GM12878 (cell line): ENCODE data around the gene SCAANT1. TPM values are rescaled to one million over a fixed set of nuclear protein-coding genes. Genes with fewer than 3 reads are reported as not detected.

Experiments used
- ATAC-seq: fragments of 200-7000 bp; cut with Tn5 transposase; 3 replicates; pipeline ENCODE4 v1.9.1; 2020; ENCODE audit warnings: mild to moderate bottlenecking, moderate library complexity
- BruUV-seq: library from RNA; stranded (reverse); fragments of 400-500 nt; replicated peaks from 2 replicates; lab custom pipeline; 2021; lab: Mats Ljungman, UMichigan
- CTCF ChIA-PET: fragments of 300-600 bp; sonication (Branson Sonifier 250); formaldehyde crosslinking; extraction: SDS; loops from one replicate; lab custom pipeline; 2021; ENCODE audit warnings: inconsistent platforms; lab: Yijun Ruan, JAX
- POLR2A ChIA-PET: fragments of 350-600 bp; formaldehyde crosslinking; extraction: SDS; loops from one replicate; lab custom pipeline; 2021; ENCODE audit warnings: inconsistent platforms; lab: Charles Lee
- RAD21 ChIA-PET: fragments of 300-600 bp; sonication (Branson Sonifier 250); formaldehyde crosslinking; loops from one replicate; lab custom pipeline; 2023; ENCODE audit warnings: antibody characterized with exemption; ENCODE audit not compliant: unreplicated experiment; lab: Charles Lee
- SMC1A ChIA-PET: fragments of 300-600 bp; sonication (Branson Sonifier 250); formaldehyde crosslinking; loops from one replicate; lab custom pipeline; 2023; ENCODE audit not compliant: unreplicated experiment, uncharacterized antibody; lab: Charles Lee
- DNase-seq: peaks from one replicate; pipeline ENCODE4 v3.0.0-alpha.2; 2011; ENCODE audit warnings: low read depth, low spot score
- FAIRE-seq: peaks from 3 replicates; lab custom pipeline; 2011; peaks lifted over from hg19 to GRCh38; lab: Jason Lieb, UNC
- H2AFZ ChIP-seq: 2 replicates; pipeline ENCODE4 v1.6.0; 2011; ENCODE audit warnings: low read depth, low read length, control low read depth; ENCODE audit not compliant: control insufficient read depth
- H3K27ac ChIP-seq: 2 replicates; pipeline ENCODE4 v1.5.1; 2011; ENCODE audit warnings: control low read depth; ENCODE audit not compliant: control insufficient read depth, insufficient read depth
- H3K27me3 ChIP-seq, 2 experiments: replicated peaks in 1 of 2; 2 replicates each; pipeline versions ENCODE4 v1.6.0 to v1.6.1; 2011; ENCODE audit warnings: low read length in 1 of 2; ENCODE audit not compliant: control insufficient read depth in 2 of 2, insufficient read depth in 2 of 2
- H3K36me3 ChIP-seq, 2 experiments: 2 replicates each; pipeline ENCODE4 v1.5.1; 2011; ENCODE audit warnings: low read length in 1 of 2; ENCODE audit not compliant: control insufficient read depth in 2 of 2, insufficient read depth in 2 of 2
- H3K4me1 ChIP-seq: 2 replicates; pipeline ENCODE4 v1.6.1; 2011; ENCODE audit warnings: mild to moderate bottlenecking, low read length, moderate library complexity, mixed read lengths; ENCODE audit not compliant: control insufficient read depth, insufficient read depth
- H3K4me2 ChIP-seq: 2 replicates; pipeline ENCODE4 v1.6.0; 2011; ENCODE audit warnings: control low read depth; ENCODE audit not compliant: control insufficient read depth, insufficient read depth
- H3K4me3 ChIP-seq: fragments of 200-600 bp; sonication (generic); 2 replicates; pipeline ENCODE4 v1.5.1; 2016
- H3K79me2 ChIP-seq: 2 replicates; pipeline ENCODE4 v1.6.0; 2011; ENCODE audit warnings: low read length; ENCODE audit not compliant: control insufficient read depth, insufficient read depth
- H3K9ac ChIP-seq: 2 replicates; pipeline ENCODE4 v1.8.0; 2011; ENCODE audit warnings: low read length, control low read depth, mixed read lengths; ENCODE audit not compliant: control insufficient read depth, insufficient read depth
- H3K9me3 ChIP-seq: replicated peaks from 3 replicates; pipeline ENCODE4 v1.5.1; 2011; ENCODE audit warnings: mild to moderate bottlenecking, low read length; ENCODE audit not compliant: control insufficient read depth, insufficient read depth
- H4K20me1 ChIP-seq: 2 replicates; pipeline ENCODE4 v1.6.0; 2011; ENCODE audit not compliant: control insufficient read depth, insufficient read depth
- BHLHE40 ChIP-seq, 2 experiments: fragments of 450-650 bp in 1 of 2; IDR thresholded peaks; 2 replicates each; pipeline ENCODE4 v1.6.1; 2011 to 2017; ENCODE audit warnings: low read depth in 2 of 2, borderline replicate concordance in 1 of 2, improper control_type of control experiment in 1 of 2, low read length in 1 of 2, mild to moderate bottlenecking in 1 of 2
- FOXK2 ChIP-seq: fragments of 450-650 bp; IDR thresholded peaks from 2 replicates; pipeline ENCODE4 v1.6.1; 2017; ENCODE audit warnings: mild to moderate bottlenecking, moderate library complexity
- HCFC1 ChIP-seq: fragments of 150-350 bp; IDR thresholded peaks from 2 replicates; pipeline ENCODE4 v1.6.1; 2014; ENCODE audit warnings: low read length
- IKZF2 ChIP-seq, 2 experiments: fragments of 450-650 bp; IDR thresholded peaks; 2 replicates each; pipeline ENCODE4 v1.6.1; 2017; ENCODE audit warnings: mild to moderate bottlenecking in 2 of 2, moderate library complexity in 2 of 2
- IRF4 ChIP-seq: IDR thresholded peaks from 2 replicates; pipeline ENCODE4 v1.6.1; 2011; ENCODE audit warnings: low read depth, low read length
- MEF2A ChIP-seq: IDR thresholded peaks from 2 replicates; pipeline ENCODE4 v1.6.1; 2011; ENCODE audit warnings: low read depth, mild to moderate bottlenecking, low read length, moderate library complexity; ENCODE audit not compliant: insufficient read depth
- MEF2B ChIP-seq: fragments of 450-650 bp; IDR thresholded peaks from 2 replicates; pipeline ENCODE4 v1.6.1; 2018; ENCODE audit warnings: mild to moderate bottlenecking, moderate library complexity; ENCODE audit not compliant: partially characterized antibody, poor library complexity, severe bottlenecking
- NFXL1 ChIP-seq: fragments of 450-650 bp; IDR thresholded peaks from 2 replicates; pipeline ENCODE4 v1.6.1; 2017; ENCODE audit warnings: antibody characterized with exemption, mild to moderate bottlenecking, borderline replicate concordance
- NFYB ChIP-seq: IDR thresholded peaks from 2 replicates; pipeline ENCODE4 v1.6.1; 2011; ENCODE audit warnings: low read depth, mild to moderate bottlenecking, low read length, improper control_type of control experiment, moderate library complexity; ENCODE audit not compliant: insufficient read depth
- POLR2AphosphoS2 ChIP-seq: IDR thresholded peaks from 2 replicates; pipeline ENCODE4 v1.6.1; 2011; ENCODE audit warnings: low read depth, mild to moderate bottlenecking, low read length, improper control_type of control experiment, moderate library complexity
- SREBF2 ChIP-seq: IDR thresholded peaks from 2 replicates; pipeline ENCODE4 v1.6.1; 2012; ENCODE audit warnings: mild to moderate bottlenecking, low read length
- TAF1 ChIP-seq: IDR thresholded peaks from 2 replicates; pipeline ENCODE4 v1.6.1; 2011; ENCODE audit warnings: mild to moderate bottlenecking, low read depth, low read length, borderline replicate concordance
- TCF3 ChIP-seq: IDR thresholded peaks from 2 replicates; pipeline ENCODE4 v1.6.1; 2012; ENCODE audit warnings: low read depth, mild to moderate bottlenecking, low read length, borderline replicate concordance; ENCODE audit not compliant: insufficient read depth
- WGBS: methylation state at CpG from one replicate; pipeline ENCODE4 v1.1.6; 2016; ENCODE audit warnings: low lambda C conversion rate; ENCODE audit not compliant: insufficient replicate concordance, insufficient coverage; ENCODE audit errors: missing lambda C conversion rate; 5-methylcytosine and 5-hydroxymethylcytosine counted together
- in situ Hi-C: fragments of 300-500 bp; cut with MboI; formaldehyde crosslinking; loops from 9 replicates; pipeline ENCODE4 v1.14.3; 2018; ENCODE audit warnings: mixed read lengths
- intact Hi-C: fragments of 100-400 bp; cut with micrococcal nuclease; formaldehyde crosslinking; loops from one replicate; pipeline ENCODE4 v1.14.2; 2022; ENCODE audit not compliant: unreplicated experiment
- polyA plus RNA-seq, 11 experiments: library from polyadenylated mRNA; depleted of rRNA in 4 of 11; unstranded in 6 of 11; stranded (reverse) in 5 of 11; fragments of >200 nt; fragmentation: Nextera tagmentation in 4 of 11; fragmentation: Illumina TruSeq in 1 of 11; extraction: Ambion mirVana in 4 of 11; extraction: Trizol in 1 of 11; gene quantifications; 1 replicate in 1 of 11; 2 replicates in 10 of 11; pipeline versions ENCODE4 v1.2.1 to v1.2.3, GENCODE V29; 2011 to 2016; ENCODE audit warnings: inconsistent platforms in 2 of 11, missing spikeins in 2 of 11, low read depth in 1 of 11
- total RNA-seq, 4 experiments: library from RNA; depleted of rRNA in 3 of 4; stranded (reverse); fragments of >200 nt in 3 of 4; fragmentation: Illumina TruSeq in 1 of 4; extraction: Trizol in 1 of 4; gene quantifications; 2 replicates each; pipeline versions ENCODE4 v1.2.1 to v1.2.3, GENCODE V29; 2013 to 2021
- TF ChIP-seq, protein P1 (sequence below): fragments of 450-650 bp; IDR thresholded peaks from 2 replicates; pipeline ENCODE4 v1.6.1; 2018; ENCODE audit warnings: borderline replicate concordance, mild to moderate bottlenecking; ENCODE audit not compliant: partially characterized antibody
- TF ChIP-seq, protein P2 (sequence below): fragments of 450-650 bp; IDR thresholded peaks from 2 replicates; pipeline ENCODE4 v1.6.1; 2017; ENCODE audit warnings: mild to moderate bottlenecking, moderate library complexity

Gene SCAANT1
- total and polyA plus RNA-seq, 10 of the 15 experiments (the other 5 are each of a cell fraction or from before 2014, with no cell fraction given): 0.60 to 1.7 (median 0.95) TPM; not detected in 6

DNA sequence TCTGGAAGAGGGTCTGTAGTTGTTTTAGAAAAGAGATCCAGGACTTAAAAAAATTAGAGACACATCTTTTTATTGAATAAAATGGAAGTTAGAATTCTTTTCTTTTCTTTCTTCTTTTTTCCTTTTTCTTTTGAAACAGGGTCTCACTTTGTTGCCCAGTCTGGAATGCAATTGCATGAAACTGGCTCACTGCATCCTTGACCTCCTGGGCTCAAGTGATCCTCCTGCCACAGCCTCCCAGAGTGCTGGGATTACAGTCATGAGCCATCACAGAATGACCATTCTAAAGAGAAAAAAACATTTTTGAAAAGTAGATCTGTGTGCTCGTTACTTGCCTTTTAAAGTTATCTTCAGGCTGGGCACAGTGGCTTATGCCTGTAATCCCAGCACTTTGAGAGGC lies 45.0 kb downstream of the SCAANT1 start (continued):
- TF ChIP-seq, protein P1, sequence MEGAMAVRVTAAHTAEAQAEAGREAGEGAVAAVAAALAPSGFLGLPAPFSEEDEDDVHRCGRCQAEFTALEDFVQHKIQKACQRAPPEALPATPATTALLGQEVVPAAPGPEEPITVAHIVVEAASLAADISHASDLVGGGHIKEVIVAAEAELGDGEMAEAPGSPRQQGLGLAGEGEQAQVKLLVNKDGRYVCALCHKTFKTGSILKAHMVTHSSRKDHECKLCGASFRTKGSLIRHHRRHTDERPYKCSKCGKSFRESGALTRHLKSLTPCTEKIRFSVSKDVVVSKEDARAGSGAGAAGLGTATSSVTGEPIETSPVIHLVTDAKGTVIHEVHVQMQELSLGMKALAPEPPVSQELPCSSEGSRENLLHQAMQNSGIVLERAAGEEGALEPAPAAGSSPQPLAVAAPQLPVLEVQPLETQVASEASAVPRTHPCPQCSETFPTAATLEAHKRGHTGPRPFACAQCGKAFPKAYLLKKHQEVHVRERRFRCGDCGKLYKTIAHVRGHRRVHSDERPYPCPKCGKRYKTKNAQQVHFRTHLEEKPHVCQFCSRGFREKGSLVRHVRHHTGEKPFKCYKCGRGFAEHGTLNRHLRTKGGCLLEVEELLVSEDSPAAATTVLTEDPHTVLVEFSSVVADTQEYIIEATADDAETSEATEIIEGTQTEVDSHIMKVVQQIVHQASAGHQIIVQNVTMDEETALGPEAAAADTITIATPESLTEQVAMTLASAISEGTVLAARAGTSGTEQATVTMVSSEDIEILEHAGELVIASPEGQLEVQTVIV: no peak
- TF ChIP-seq POLR2AphosphoS2 (no peak), SREBF2 (no peak), MEF2B (no peak), HCFC1 (no peak), NFYB (no peak), TAF1 (no peak), BHLHE40 (IDR thresholded peaks at IDR 0.05; ENCODE audit: borderline replicate concordance in 1 of 2, low read depth in 2 of 2, low read length in 1 of 2) (no peak), FOXK2 (no peak), MEF2A (no peak)

DNA sequence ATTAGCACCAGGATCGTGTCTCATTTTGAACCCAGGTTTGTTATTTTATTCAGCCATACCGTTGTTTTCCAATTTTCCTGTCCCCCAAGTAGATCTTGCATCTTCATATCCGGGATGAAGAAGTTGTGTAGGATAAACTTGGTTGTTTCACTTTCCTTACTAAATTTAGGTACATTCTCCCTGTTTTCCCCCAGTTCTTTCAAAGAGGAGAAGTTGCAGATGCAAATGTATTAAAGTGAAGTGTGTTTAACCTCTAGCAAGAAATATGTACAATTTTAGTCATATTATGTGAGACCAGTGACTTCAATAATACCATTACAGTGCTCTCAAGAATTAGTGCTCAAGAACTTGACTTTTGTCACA lies 47.2 kb downstream of the SCAANT1 start:
- FAIRE-seq: no peak
- peak overlapping the region; percentile 49 for H2AFZ ChIP-seq
- 0% methylated on average over 3 of the region's 3 CpGs for WGBS

More for the DNA sequence above, 47.2 kb downstream of the SCAANT1 start:
- ATAC-seq (no peak), DNase-seq (no peak)
- ChIA-PET SMC1A (interaction anchor here (0.9 to 1.0 kb wide), 2 partner anchors 12 to 33 kb away, joined by 3 read pairs; no protein-coding TSS in a partner anchor), CTCF (interaction anchor here (0.6 kb wide), 1 partner anchor 42 kb away, joined by 4 read pairs; no protein-coding TSS in a partner anchor), POLR2A (interaction anchor here (1.4 kb wide), 1 partner anchor 11 kb away, joined by 5 read pairs; no protein-coding TSS in a partner anchor), RAD21 (interaction anchor here (1.4 kb wide), 1 partner anchor 47 kb away, joined by 5 read pairs; the partner anchor contains the start of gene SCAANT1)
- H3K79me2 ChIP-seq: peaks cover 77% of the 10 kb centered on the region
- peaks cover 7% of the 10 kb centered on the region; the same call in 1 of the 2 replicates for H3K4me1 ChIP-seq
- H3K36me3 ChIP-seq: no peaks in the 10 kb centered on the region
- peak overlapping the region; percentile 86 for H3K4me2 ChIP-seq
- H3K27ac ChIP-seq: peak overlapping the region; percentile 91
- TSS peak; percentile 73 for BruUV-seq
- H3K27me3 ChIP-seq: no peaks in the 10 kb centered on the region
- in situ Hi-C loops: no loop called here
- TF ChIP-seq, protein P2, sequence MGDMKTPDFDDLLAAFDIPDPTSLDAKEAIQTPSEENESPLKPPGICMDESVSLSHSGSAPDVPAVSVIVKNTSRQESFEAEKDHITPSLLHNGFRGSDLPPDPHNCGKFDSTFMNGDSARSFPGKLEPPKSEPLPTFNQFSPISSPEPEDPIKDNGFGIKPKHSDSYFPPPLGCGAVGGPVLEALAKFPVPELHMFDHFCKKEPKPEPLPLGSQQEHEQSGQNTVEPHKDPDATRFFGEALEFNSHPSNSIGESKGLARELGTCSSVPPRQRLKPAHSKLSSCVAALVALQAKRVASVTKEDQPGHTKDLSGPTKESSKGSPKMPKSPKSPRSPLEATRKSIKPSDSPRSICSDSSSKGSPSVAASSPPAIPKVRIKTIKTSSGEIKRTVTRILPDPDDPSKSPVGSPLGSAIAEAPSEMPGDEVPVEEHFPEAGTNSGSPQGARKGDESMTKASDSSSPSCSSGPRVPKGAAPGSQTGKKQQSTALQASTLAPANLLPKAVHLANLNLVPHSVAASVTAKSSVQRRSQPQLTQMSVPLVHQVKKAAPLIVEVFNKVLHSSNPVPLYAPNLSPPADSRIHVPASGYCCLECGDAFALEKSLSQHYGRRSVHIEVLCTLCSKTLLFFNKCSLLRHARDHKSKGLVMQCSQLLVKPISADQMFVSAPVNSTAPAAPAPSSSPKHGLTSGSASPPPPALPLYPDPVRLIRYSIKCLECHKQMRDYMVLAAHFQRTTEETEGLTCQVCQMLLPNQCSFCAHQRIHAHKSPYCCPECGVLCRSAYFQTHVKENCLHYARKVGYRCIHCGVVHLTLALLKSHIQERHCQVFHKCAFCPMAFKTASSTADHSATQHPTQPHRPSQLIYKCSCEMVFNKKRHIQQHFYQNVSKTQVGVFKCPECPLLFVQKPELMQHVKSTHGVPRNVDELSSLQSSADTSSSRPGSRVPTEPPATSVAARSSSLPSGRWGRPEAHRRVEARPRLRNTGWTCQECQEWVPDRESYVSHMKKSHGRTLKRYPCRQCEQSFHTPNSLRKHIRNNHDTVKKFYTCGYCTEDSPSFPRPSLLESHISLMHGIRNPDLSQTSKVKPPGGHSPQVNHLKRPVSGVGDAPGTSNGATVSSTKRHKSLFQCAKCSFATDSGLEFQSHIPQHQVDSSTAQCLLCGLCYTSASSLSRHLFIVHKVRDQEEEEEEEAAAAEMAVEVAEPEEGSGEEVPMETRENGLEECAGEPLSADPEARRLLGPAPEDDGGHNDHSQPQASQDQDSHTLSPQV: no peak
- 0 out of 4 replicates have a peak, but pooled peaks of 1 of the 2 experiments have one; percentile 12 for TF ChIP-seq IKZF2 (IDR thresholded peaks at IDR 0.05)
- peak; percentile 27; the same call in 1 of the 2 replicates for TF ChIP-seq NFXL1
- TF ChIP-seq HCFC1: no peak
- no peak for TF ChIP-seq TCF3
- TF ChIP-seq IRF4: no peak
- TF ChIP-seq, all 136 proteins: peak for 2
- Histone ChIP-seq H4K20me1 (no peaks in the 10 kb centered on the region), H3K4me3 (peak overlapping the region; percentile 70), H3K9me3 (no peaks in the 10 kb centered on the region), H3K9ac (peak overlapping the region; percentile 91)
- intact Hi-C loops: loop anchor here (2.0 kb wide), 1 partner anchor 46 kb away; no protein-coding TSS in a partner anchor
